Measurements from ENCODE around the gene TPPP. TPM values are rescaled to one million over a fixed set of nuclear protein-coding genes. Genes with fewer than 3 reads are reported as not detected.

Gene TPPP
- total and polyA plus RNA-seq, 2 experiments from 2014 or later, result 0.48 to 1.4 TPM

DNA sequence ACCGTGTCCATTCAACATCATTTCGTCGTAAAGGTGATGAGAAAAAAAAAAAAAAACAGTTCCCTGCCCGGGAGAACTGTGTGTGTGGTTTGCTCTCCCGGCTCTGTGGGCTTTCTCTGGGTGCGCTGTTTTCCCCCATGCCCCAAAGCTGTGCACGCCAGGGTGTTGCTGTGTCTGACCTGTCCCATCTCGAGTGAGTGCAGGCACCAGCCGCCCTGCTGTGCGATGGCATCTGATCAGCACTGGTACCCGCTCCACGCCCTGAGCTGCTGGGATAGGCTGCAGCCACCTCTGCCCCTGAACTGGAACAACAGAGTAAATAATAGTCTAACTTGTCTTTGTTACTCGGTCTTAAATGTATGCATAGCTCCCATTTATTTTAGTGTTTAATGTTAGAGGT is 47.7 kb downstream of the TPPP start:
- Mint-ChIP-seq H3K4me1 (no peaks in the 10 kb centered on the region), H3K27me3 (ENCODE audit: insufficient read depth, low read depth, poor library complexity) (peaks cover 5% of the 10 kb centered on the region), H3K27ac (no peak overlapping the region), H3K9me3 (peaks cover 5% of the 10 kb centered on the region; the same call in 2 of the 3 replicates), H3K36me3 (ENCODE audit: low read depth) (peaks cover 24% of the 10 kb centered on the region), H3K4me3 (no peak overlapping the region)
- DNase-seq (ENCODE audit: low spot score) (no peak), ATAC-seq (no peak)
- Histone ChIP-seq H3F3A (replicated peaks; ENCODE audit: low read depth) (peaks cover 10% of the 10 kb centered on the region), H3K4me1 (ENCODE audit: insufficient read depth) (no peaks in the 10 kb centered on the region), H2AFZ (no peak overlapping the region), H3K27me3 (ENCODE audit: insufficient read depth) (no peaks in the 10 kb centered on the region), H3K9me2 (ENCODE audit: insufficient read depth) (no peaks in the 10 kb centered on the region), H3K79me2 (replicated peaks; ENCODE audit: insufficient read depth) (no peaks in the 10 kb centered on the region; the same call in 1 of the 2 replicates), H3K36me3 (ENCODE audit: insufficient read depth) (peaks cover 24% of the 10 kb centered on the region), H4K20me1 (replicated peaks; ENCODE audit: insufficient read depth) (peaks cover 3% of the 10 kb centered on the region; the same call in 1 of the 2 replicates), H3K4me3 (no peak overlapping the region), H3K4me2 (no peak overlapping the region), H3K27ac (ENCODE audit: low read depth) (no peak overlapping the region)
- TF ChIP-seq POLR2AphosphoS5 (IDR thresholded peaks at IDR 0.05; ENCODE audit: low read depth) (no peak), JUNB (IDR thresholded peaks at IDR 0.05; ENCODE audit: unreplicated experiment) (no peak), STAT1 (IDR thresholded peaks at IDR 0.05; ENCODE audit: unreplicated experiment) (no peak), ZNF331 (CRISPR knock-in tag; IDR thresholded peaks at IDR 0.05; ENCODE audit: low read depth) (no peak), CREB1 (CRISPR knock-in tag; IDR thresholded peaks at IDR 0.05; ENCODE audit: low read depth) (no peak), EZH2phosphoT487 (IDR thresholded peaks at IDR 0.05; ENCODE audit: unreplicated experiment) (no peak), EZH2 (IDR thresholded peaks at IDR 0.05; ENCODE audit: low read depth, unreplicated experiment) (no peak), NANOG (IDR thresholded peaks at IDR 0.05; ENCODE audit: borderline replicate concordance) (no peak), ZNF114 (CRISPR knock-in tag; IDR thresholded peaks at IDR 0.05) (no peak)
- TF ChIP-seq, protein P1, sequence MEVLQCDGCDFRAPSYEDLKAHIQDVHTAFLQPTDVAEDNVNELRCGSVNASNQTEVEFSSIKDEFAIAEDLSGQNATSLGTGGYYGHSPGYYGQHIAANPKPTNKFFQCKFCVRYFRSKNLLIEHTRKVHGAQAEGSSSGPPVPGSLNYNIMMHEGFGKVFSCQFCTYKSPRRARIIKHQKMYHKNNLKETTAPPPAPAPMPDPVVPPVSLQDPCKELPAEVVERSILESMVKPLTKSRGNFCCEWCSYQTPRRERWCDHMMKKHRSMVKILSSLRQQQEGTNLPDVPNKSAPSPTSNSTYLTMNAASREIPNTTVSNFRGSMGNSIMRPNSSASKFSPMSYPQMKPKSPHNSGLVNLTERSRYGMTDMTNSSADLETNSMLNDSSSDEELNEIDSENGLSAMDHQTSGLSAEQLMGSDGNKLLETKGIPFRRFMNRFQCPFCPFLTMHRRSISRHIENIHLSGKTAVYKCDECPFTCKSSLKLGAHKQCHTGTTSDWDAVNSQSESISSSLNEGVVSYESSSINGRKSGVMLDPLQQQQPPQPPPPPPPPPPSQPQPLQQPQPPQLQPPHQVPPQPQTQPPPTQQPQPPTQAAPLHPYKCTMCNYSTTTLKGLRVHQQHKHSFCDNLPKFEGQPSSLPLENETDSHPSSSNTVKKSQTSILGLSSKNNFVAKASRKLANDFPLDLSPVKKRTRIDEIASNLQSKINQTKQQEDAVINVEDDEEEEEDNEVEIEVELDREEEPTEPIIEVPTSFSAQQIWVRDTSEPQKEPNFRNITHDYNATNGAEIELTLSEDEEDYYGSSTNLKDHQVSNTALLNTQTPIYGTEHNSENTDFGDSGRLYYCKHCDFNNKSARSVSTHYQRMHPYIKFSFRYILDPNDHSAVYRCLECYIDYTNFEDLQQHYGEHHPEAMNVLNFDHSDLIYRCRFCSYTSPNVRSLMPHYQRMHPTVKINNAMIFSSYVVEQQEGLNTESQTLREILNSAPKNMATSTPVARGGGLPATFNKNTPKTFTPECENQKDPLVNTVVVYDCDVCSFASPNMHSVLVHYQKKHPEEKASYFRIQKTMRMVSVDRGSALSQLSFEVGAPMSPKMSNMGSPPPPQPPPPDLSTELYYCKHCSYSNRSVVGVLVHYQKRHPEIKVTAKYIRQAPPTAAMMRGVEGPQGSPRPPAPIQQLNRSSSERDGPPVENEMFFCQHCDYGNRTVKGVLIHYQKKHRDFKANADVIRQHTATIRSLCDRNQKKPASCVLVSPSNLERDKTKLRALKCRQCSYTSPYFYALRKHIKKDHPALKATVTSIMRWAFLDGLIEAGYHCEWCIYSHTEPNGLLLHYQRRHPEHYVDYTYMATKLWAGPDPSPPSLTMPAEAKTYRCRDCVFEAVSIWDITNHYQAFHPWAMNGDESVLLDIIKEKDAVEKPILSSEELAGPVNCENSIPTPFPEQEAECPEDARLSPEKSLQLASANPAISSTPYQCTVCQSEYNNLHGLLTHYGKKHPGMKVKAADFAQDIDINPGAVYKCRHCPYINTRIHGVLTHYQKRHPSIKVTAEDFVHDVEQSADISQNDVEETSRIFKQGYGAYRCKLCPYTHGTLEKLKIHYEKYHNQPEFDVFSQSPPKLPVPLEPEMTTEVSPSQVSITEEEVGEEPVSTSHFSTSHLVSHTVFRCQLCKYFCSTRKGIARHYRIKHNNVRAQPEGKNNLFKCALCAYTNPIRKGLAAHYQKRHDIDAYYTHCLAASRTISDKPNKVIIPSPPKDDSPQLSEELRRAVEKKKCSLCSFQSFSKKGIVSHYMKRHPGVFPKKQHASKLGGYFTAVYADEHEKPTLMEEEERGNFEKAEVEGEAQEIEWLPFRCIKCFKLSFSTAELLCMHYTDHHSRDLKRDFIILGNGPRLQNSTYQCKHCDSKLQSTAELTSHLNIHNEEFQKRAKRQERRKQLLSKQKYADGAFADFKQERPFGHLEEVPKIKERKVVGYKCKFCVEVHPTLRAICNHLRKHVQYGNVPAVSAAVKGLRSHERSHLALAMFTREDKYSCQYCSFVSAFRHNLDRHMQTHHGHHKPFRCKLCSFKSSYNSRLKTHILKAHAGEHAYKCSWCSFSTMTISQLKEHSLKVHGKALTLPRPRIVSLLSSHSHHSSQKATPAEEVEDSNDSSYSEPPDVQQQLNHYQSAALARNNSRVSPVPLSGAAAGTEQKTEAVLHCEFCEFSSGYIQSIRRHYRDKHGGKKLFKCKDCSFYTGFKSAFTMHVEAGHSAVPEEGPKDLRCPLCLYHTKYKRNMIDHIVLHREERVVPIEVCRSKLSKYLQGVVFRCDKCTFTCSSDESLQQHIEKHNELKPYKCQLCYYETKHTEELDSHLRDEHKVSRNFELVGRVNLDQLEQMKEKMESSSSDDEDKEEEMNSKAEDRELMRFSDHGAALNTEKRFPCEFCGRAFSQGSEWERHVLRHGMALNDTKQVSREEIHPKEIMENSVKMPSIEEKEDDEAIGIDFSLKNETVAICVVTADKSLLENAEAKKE (CRISPR knock-in tag; IDR thresholded peaks at IDR 0.05), result no peak
- TF ChIP-seq, protein P2, sequence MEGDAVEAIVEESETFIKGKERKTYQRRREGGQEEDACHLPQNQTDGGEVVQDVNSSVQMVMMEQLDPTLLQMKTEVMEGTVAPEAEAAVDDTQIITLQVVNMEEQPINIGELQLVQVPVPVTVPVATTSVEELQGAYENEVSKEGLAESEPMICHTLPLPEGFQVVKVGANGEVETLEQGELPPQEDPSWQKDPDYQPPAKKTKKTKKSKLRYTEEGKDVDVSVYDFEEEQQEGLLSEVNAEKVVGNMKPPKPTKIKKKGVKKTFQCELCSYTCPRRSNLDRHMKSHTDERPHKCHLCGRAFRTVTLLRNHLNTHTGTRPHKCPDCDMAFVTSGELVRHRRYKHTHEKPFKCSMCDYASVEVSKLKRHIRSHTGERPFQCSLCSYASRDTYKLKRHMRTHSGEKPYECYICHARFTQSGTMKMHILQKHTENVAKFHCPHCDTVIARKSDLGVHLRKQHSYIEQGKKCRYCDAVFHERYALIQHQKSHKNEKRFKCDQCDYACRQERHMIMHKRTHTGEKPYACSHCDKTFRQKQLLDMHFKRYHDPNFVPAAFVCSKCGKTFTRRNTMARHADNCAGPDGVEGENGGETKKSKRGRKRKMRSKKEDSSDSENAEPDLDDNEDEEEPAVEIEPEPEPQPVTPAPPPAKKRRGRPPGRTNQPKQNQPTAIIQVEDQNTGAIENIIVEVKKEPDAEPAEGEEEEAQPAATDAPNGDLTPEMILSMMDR (conservative IDR thresholded peaks at IDR 0.05; ENCODE audit: low read depth in 2 of 2), result no peak
- TF ChIP-seq, protein P3, sequence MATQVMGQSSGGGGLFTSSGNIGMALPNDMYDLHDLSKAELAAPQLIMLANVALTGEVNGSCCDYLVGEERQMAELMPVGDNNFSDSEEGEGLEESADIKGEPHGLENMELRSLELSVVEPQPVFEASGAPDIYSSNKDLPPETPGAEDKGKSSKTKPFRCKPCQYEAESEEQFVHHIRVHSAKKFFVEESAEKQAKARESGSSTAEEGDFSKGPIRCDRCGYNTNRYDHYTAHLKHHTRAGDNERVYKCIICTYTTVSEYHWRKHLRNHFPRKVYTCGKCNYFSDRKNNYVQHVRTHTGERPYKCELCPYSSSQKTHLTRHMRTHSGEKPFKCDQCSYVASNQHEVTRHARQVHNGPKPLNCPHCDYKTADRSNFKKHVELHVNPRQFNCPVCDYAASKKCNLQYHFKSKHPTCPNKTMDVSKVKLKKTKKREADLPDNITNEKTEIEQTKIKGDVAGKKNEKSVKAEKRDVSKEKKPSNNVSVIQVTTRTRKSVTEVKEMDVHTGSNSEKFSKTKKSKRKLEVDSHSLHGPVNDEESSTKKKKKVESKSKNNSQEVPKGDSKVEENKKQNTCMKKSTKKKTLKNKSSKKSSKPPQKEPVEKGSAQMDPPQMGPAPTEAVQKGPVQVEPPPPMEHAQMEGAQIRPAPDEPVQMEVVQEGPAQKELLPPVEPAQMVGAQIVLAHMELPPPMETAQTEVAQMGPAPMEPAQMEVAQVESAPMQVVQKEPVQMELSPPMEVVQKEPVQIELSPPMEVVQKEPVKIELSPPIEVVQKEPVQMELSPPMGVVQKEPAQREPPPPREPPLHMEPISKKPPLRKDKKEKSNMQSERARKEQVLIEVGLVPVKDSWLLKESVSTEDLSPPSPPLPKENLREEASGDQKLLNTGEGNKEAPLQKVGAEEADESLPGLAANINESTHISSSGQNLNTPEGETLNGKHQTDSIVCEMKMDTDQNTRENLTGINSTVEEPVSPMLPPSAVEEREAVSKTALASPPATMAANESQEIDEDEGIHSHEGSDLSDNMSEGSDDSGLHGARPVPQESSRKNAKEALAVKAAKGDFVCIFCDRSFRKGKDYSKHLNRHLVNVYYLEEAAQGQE (IDR thresholded peaks at IDR 0.05; ENCODE audit: unreplicated experiment), result no peak
- TF ChIP-seq, protein P4, sequence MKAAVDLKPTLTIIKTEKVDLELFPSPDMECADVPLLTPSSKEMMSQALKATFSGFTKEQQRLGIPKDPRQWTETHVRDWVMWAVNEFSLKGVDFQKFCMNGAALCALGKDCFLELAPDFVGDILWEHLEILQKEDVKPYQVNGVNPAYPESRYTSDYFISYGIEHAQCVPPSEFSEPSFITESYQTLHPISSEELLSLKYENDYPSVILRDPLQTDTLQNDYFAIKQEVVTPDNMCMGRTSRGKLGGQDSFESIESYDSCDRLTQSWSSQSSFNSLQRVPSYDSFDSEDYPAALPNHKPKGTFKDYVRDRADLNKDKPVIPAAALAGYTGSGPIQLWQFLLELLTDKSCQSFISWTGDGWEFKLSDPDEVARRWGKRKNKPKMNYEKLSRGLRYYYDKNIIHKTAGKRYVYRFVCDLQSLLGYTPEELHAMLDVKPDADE (IDR thresholded peaks at IDR 0.05), result no peak

Measured in GM23338 (cell line).